HT1080 (cell line): ENCODE data around the gene EFEMP2. TPM values are rescaled to one million over a fixed set of nuclear protein-coding genes. Genes with fewer than 3 reads are reported as not detected.
"Not testable (repeated sequence)": the region's sequence is repeated elsewhere in the genome, so short reads cannot be mapped to it uniquely, and the experiment has no call there.

Experiments
- DNase-seq: peaks from one replicate; pipeline ENCODE4 v3.0.0-alpha.2; 2015; ENCODE audit warnings: low read depth
- total RNA-seq: library from RNA; depleted of rRNA; stranded (reverse); fragments of >200 nt; shearing (Covaris generic); gene quantifications from 2 replicates; pipeline ENCODE4 v1.2.3, GENCODE V29; 2014

EFEMP2 gene
- total RNA-seq, 1 experiment from 2014 or later = 32.0 TPM

DNA sequence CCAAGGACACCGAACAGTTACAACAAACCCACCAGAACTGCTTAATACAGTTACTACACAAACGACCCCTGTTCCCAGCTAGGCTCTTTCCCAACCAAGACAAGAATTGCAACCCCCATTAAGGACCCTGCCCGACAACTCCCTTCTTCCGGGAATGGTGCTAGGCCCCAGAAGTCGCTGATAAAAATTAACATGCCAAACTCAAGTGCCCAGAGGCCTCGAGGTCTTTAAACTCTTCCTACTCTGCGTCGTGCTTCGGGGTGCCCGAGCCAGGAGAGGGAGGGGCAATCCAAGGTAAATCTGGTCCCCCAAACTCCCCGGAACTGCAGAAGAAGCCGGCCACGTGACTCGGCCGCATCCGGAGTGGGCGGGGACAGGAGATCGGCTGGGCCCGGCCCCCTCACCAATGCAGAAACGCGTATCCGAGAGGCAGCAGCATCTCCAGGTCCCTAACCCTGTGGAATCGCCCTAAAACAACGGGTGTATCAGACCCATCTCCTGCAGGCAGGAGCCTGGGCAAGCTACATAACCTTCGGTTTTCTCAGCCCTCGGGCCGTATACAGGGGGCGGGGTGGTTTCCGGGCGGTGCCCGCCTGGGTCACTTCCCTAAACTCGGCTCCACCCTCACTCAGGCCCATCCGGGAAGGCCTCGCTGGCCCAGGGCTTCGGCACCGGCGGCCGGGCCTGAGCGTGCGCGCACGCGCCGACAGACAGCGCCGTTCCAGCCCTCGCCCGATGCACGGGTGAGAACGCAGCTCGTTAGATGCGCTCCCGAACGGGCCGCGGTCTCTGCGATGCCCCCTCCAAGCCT, 15.7 kb downstream of the EFEMP2 start:
- DNase-seq = peak; percentile 75

DNA sequence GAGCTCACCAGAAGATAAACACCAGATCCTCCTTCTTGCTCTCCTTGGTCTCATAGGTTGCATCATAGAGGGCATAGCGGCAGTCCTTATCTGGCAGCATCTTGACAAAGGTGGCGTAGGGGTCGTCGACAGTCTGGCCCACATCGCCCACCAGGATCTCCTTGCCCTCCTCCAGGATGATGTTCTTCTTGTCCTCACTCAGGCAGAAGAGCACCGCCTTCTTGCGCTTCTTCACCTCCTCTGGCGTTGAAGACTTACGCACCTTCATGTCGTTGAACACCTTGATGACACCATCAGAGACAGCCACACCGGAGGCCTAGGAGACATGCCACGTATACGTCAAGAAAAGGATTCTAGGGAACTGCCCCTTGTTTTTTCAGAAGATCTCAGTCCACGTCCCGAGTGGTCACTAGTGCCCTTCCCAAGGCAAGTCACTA, 16.7 kb downstream of the EFEMP2 start:
- no peak for DNase-seq

DNA sequence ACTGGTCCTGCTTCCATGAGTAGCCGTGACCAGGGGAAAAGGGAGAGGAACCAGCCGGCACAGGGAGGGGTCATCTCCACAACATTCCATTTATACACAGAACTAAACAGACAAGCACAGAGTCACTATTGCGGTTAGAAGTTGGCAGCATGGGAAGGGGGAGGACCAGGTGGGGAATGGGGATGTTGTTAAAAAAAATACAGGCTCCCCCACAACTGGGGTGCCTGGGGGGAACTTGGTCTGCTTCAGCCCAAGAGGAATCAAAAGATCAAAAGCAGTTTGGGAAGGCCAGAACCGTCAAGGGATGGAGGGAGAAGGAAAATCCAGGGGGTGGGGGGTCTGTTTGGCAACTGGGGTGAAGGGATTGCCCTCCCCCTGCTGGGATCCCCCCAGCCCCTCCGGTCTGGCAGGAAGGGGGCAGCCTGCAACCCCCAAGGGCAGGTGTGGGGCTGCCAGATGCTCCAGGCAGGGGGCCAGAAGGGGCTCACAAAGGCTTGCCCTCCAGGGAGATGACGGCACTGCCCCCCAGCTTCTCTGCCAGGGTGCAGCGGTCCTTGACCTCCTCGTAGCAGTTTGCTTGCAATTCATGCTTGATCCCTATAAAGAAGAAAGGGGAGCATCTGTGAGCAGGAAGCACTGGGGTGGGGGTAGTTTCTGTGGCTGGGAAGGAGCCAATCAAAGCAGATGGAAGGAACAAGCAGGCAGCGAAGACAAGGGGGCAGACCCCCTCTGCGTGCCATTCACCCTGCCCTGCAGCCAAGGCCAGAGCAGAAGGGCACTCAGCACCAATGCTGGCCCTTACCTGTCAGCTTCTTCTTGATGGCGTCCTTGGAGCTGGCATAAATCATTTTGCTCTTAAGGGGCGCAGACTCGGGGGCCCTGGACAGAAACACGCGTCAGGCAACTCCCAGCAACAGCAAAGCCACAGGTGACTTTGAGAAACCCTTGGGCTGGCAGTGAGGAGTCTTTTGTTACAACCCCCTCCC, 17.5 kb downstream of the EFEMP2 start:
- DNase-seq = no peak

DNA sequence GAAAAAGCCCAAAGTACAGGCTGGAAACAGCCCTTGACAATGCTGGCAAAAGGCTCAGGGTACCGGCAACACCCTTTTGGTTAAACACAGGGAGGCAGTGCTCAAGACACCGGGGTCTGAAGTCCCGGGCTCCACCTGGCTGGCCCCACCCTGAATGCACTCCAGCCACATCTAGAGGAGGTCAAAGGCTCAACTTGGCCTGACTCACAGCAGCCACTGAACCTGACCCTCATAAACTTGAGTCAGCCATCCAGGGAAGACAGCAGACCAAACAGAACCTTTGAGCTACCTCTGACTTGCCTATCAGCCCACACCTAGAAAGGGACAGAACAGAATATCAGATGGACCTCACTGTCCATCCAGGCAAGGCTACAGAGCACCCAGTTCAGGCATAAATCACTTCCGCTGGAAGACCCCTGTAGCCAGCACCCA, 18.4 kb downstream of the EFEMP2 start:
- DNase-seq = no peak

DNA sequence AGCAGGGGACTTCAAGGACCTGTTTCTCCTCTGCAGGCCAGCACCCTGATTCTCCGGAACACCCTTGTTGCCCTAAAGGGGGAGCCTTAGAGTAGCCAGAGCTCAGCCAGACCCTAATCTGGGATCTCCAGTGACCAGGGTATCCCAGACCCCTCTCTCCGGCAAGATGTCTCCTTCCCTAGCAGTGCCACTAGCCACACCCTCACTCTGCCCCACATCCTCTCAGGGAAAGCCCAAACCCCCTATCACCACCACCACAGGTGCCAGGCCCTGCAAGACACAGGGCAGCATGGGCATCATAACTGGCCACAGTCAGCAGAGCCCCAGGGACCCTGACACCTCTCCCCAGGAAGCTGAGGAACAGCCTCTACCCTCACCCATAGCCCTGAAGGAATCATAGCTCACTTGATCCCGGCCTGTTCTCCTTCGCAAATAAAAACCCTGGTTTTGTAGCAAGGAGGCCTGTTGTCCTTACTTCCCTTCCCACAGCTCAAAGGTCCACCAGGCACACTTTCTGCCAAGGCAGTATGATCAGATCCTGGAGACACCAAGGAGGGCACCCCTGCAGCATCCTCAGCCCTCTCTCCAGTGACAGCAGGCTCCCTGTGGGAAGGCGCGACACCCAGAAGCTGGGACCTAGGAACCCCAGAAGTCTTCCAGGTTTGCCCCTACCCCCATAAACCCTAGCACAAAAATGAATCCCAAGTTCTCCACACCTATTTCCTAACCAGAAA, 19.2 kb downstream of the EFEMP2 start:
- DNase-seq = no peak

DNA sequence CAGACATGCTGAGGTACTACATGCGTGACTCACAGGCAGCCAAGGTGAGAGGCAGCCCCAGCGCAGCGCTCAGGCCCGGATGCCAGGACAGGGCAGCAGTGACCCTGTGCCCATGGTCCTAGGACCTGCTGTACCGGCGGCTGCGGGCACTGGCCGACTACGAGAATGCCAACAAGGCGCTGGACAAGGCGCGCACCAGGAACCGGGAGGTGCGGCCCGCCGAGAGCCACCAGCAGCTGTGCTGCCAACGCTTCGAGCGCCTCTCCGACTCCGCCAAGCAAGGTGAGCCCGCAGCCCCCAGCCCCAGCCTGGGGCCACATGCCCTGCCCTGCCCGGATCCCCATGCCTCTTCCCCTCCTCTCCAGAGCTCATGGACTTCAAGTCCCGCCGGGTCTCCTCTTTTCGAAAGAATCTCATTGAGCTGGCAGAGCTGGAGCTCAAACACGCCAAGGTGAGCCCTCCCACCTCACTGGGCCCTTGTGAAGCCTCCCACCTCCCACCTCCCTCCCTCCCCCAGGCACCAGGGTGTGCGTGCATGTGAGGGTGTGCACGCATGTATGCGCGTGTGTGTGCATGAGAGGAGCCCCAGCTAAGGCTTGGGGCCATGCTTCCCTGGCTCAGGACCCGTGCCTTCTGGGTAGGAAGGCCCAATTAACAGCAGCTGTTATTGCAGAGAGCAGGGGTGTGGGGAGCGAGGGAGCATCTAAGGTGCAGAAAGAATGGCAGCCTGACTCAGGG, 19.9 kb downstream of the EFEMP2 start:
- DNase-seq = no peak

DNA sequence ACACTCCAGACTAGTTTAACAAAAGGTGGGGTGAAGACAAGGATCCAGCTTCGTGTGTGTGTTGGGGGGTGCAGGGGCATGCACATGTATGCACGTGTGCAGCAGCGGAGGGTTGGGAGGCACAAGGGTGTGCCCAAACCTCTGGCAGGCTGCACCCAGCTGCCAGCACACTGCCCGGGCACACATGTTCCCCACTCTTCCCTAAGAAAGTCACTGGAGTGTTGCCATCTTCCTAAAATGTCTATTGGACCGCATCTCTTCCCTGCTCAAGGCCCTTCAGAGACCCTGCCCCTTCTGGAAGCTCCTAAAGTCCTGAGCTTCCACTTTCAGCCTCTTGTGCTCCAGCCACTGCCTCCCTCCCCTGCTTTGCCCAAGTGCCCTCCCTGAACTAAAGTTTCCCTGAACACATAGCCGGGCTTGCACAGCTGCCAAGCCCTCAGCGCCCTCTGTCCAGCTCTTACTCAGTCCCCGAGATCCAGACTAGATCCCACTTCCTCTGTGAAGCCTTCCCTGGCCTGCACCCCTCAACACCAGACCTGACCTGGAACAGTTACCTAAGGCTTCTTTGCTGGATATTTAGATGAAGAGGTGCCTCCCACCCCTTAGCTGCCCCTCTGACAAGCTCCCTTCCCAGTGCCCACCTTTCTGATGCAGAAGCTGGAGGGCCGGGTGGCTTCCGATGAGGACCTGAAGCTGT, 20.6 kb downstream of the EFEMP2 start:
- no peak for DNase-seq

DNA sequence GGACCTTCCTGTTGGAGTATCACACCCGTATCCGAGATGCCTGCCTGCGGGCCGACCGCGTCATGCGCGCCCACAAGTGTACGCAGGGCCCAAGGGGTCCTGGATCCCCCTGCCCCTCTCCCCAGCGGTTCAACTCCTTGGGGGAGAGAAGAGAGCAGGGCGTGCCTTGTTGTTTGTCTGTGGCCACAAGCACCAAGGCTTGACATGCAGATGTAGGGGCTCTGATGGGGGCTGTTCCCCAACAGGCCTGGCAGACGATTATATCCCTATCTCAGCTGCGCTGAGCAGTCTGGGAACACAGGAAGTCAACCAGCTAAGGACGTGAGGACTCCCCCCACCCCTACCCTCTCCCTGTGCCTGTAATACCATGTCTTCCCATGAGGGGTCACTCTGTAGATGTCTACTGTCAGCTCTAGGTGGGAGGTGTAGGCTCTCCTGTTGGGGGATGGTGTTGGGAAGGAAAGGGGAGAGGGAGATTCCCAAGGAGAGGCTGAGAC, 21.5 kb downstream of the EFEMP2 start:
- peak; percentile 66 for DNase-seq

DNA sequence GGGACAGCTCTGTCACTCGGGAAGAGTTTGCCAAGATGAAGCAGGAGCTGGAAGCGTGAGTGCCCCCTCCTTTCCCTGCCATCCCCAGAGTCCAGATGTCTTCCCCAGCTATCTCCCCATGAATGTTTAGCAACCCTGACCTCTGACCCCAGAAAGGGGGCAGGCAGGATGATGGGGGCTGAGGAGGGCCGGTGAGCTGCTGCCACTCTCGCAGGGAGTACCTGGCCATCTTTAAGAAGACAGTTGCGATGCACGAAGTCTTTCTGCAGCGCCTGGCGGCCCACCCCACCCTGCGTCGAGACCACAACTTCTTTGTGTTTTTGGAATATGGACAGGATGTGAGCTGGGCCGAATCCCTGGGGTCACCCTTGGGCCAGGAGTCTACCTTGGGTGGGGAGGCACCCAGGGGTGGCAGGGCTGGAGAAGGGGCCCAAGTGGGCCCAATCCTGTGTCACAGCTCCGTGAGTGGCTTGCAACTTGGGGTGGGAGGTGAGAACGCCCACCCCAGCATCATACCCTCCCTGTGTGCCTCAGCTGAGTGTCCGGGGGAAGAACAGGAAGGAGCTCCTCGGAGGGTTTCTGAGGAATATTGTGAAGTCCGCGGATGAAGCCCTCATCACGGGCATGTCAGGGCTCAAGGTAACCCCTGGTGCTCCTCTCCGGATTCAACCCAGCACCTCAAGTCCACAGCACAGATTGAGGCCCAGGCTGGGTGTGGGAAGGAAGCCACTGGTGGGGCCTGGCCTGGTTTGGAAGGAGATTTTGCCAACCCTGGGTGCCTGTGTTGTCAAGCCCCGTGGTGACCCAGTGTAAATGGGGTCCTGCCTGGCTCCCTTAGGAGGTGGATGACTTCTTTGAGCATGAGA, 22.1 kb downstream of the EFEMP2 start:
- no peak for DNase-seq

DNA sequence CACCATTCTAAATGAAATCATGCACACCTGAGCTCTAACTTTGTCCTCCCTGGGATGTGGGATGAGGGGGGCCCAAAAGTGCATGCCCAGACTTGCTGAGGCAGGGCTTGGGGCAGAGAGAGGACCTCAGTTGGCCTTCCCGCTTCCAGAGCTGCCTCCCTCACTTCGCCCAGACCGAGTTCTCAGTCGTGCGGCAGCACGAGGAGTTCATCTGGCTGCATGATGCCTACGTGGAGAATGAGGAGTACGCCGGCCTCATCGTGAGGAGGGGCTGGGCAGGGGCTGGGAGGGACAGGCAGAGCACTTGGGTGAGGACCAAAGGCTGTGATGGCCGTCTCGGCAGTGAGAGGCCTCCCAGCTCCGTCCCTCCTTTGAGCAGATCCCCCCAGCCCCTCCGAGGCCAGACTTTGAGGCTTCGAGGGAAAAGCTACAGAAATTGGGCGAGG, 22.8 kb downstream of the EFEMP2 start:
- no peak for DNase-seq

DNA sequence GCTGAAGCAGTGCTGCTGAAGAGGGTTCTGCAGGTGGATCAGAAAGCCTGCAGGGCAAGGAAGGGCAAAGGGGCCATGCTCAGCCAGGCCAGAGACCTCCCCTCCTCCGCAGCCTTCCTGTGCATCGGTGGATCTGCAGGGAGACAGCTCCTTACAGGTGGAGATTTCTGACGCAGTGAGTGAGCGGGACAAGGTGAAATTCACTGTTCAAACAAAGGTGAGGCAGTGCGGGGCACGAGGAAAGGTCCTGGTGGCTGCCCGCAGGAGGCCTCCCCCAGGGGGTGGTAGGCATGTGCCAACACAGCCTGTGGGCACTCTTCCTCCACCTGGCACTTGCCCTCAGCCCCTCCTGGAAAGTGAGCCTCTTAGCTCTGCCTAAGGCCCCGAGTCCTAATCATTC, 23.2 kb downstream of the EFEMP2 start:
- DNase-seq = no peak

DNA sequence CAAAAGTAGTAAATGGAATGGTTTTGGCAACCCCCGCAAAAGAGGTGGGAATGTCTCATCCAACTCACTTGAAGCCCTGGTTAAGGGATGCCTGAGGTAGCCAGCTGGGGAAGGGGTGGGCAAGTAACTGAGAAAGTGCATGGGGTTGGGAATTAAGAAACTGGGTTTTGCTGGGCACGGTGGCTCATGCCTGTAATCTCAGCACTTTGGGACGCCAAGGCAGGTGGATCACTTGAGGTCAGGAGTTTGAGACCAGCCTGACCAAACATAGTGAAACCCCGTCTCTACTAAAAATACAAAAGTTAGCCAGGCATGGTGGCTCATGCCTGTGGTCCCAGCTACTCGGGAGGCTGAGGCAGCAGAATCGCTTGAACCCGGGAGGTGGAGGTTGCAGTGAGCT, 23.9 kb downstream of the EFEMP2 start:
- DNase-seq = not testable (repeated sequence)

DNA sequence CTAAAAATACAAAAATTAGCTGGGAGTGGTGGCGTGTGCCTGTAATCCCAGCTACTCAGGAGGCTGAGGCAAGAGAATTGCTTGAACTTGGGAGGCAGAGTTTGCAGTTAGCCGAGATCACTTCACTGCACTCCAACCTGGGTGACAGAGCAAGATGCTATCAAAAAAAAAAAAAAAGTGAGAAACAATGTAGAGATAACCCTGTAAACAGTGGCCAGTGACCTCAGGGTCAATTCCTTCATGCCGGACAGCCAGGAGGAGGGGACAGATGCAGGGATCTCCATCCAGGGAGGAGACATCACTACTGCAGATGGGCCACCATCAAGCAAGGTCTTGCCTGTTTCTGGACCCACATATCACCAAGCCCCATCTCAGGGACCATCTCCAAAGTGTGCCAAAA, 24.9 kb downstream of the EFEMP2 start:
- no peak for DNase-seq

DNA sequence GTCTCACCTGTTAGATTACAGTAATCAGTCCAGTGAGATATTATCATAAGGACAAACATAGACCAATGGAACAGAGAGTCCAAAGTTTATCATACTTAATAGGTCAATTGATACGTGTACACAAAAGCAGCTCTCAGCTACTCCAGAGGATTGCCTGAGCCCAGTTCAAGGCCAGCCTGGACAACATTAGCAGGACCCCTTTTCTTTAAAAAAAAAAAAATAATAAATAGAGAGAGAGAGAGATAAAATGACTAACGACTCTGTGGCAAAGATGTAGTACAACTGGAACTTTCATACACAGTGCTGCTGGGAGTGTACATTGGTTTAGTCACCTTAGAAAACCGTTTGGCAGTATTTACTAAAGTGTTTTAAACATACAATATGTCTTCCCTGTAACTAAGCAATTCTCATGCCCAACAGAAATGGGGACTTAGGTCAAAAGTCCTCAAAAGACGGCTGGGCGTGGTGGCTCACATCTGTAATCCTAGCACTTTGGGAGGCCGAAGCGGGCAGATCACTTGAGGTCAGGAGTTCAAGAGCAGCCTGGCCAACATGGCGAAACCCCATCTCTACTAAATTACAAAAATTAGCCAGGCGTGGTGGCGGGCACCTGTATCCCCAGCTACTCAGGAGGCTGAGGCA, 28.2 kb downstream of the EFEMP2 start:
- DNase-seq = no peak

DNA sequence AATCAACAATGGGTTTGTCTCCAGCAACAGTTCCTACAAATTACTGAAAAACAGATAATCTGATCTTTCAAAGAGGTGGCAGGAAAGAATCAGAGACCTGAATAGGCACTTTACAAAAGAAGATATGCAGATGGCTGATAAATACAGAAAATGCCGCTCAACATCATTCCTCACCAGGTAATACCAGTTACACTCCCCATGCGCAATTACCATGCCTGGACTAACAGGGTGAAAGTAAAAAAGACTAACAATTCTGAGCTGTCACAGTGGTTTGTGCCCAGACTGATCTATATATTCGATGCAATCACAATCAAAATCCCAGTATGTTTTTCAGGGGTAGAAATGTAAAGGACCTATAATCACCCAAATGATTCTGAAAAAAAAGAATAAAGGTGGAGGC, 28.8 kb downstream of the EFEMP2 start:
- no peak for DNase-seq

DNA sequence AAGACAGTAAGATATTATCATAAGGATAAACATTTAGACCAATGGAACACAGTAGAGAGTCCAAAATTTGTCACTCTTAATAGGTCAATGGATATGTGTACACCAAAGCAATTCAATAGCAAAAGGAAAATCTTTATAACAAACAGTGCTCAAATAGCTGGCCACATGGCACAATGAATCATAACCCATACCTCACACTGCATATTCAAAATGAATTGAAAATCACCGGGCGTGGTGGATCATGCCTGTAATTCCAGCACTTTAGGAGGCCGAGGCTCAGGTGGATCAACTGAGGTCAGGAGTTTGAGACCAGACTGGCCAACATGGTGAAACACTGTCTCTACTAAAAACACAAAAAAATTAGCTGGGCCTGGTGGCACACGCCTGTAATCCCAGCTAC, 30.5 kb downstream of the EFEMP2 start:
- no peak for DNase-seq

DNA sequence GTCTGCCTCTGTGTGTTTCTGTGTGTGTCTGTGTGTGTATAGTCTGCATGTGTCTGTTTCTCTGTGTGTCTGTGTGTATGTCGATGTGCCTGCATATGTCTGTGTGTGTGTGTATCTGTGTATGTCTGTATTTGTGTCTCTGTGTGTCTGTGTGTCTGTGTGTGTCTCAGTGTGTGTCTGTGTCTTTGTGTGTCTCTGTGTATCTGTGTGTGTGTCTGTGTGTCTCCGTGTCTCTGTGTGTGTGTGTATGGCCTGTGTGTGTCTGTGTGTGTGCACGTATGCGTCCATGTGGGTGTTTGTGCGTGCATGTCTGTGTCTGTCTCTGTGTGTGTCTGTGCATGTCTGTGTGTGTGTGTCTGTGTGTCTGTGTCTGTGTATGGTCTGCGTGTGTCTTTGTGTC, 38.4 kb downstream of the EFEMP2 start:
- no peak for DNase-seq

DNA sequence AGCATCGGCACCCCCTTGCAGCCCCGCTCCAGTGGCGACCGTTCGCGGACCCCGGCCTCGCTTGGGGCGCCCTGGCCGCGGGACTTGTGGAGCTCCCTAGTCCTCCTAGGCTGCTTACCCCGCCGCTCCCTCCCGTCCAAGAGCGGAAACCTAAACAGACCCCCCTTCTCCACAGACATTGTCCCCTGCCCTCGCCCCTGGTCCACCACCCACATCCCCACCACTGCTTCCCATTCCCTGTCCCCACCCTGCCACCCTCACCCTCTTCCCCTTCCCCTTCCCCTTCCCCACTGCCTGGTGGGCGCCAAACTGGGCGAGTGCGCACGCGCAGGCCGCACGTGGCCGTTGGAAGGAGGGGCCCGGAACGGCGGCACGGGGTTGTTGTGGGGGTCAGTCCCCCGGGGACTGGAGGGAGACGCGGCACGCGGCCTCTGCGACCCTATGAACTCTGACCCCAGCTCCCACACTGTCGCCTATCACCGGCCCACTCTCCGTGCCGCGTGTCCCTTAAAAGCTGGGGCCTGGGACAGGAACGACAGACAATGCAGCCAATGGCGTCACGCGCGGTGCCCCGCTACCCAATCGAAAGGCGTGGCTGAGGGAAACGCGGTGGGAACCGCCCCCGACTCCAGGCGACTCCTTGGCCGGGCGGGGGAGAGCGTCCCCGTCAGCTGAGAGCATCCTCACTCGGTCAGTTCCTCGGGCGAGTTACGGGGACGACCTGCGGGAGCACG, 39.1 kb downstream of the EFEMP2 start, which contains the start of gene SNX32:
Gene SNX32 (plus strand): TSS at position 667 of the 734 bp plus-strand sequence. CDS start 103 bp downstream, outside the sequence.
- DNase-seq = peak; percentile 59
